GM12801 (cell line): Measurements from ENCODE around the gene SCG2.

Source experiments
- CTCF ChIP-seq: IDR thresholded peaks from one replicate; pipeline ENCODE4 v1.5.1; 2011; ENCODE audit warnings: control low read depth; ENCODE audit not compliant: insufficient read length; ENCODE audit errors: extremely low read depth

The SCG2 gene

DNA sequence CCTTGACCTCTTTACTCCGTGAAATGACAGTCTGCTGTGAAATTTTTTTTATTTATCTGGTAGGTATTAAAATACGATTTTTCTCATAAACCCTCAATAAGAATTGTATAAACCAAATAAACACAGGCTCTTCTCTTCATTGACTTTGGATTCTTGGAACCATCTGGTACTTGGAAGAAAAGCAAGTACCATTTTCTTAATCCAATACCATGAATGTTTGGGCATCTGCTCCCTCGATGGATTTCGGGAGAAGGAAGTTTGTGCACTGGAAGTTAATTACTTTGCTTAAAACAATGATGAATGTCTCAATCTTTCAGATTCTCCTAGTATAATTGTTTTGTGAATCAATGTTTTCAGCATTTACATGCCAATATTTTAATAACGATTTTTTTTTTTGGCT is 5.3 kb upstream of the SCG2 start:
- no peak for TF ChIP-seq CTCF

DNA sequence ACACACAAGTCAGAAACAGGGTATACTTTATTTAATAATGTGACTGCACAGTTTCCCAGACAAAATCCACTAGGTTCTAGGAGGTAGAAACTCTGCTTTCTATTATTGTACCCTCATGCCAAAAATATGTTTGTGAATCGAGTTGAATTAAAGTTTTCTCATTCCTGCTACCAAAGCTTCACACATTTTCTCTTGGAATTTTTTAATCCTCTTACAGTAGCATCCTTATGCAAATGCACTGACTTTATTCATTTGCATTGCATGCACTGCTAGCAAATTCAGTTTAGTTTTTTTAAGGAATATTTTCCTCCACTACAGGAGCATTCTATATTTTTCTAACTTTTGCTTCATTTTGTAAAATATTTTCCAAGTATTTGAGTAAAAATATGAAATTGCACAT is 4.8 kb upstream of the SCG2 start:
- TF ChIP-seq CTCF: no peak

DNA sequence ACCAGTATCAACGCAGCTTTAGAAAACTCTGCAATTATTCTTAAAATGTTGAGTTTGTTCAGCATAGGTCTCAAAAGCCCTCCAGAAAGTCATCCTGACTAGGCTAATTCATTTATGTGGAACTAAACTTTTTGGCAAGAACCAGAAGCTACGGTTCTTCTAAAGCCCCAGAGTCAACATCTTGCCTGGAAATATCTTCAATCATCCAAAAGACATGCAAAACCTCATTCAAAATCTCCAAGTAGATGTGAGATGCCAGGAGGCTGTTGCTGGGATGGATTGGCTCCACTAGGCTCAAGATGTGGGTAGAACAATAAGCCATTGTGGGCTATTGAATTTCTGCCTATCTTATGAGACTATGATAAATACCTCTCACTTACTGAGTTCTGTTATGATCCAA is 2.1 kb upstream of the SCG2 start:
- no peak for TF ChIP-seq CTCF

GRCh38 chr2:223602972-223603371 is 811 bp upstream of the SCG2 start:
- no peak for TF ChIP-seq CTCF

DNA sequence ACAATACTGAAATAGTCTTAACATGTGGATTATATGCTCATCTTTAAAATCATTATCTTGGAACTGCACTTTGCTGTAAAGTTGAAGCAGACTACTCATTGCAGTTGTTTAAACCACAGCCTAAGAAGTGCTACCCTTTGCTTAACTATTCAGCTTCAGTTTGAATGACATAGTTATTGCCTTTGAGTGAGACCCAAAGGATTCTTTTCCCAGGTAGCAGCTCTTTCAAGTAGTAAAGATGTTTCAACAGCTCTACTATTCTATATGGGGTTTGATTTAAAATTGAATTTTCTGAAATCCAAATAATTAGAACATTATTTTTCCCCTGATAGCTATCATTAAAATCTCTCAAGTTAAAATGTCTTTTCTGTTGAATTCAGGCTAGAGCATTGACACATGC is 1.1 kb downstream of the SCG2 start:
- TF ChIP-seq CTCF: no peak

DNA sequence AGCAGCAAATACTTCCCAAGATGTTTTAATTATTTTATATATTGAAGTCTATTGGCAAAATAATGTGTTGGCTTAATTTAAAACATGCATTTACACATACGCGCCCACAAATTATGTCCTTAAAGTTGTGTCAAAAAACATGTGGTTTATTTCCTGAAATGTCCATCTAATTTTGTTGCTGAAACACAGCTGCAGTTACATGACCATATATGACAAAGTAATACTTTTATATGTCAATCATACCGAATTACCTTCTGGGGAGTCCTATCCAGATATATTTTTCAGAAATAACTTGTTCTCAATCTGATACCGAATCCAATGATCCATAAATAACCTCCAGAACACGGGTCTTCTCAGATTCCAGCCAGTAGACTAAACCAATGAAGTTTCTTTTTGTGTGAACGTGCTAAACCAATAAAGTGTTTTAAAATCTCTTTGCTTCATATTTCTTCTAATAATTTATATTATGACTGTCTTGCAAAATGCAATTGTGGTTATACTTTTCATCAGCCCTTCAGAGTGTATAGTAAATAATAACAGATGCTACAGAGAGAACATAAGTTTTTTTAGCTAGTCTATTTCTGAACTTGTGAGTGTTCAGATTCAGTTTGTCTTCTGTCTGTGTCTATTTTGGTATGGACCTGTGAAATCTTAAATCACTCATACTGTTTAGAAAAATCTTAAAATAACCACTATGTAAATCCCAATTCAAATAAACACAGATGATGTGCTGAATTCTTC is 2.4 kb downstream of the SCG2 start:
- no peak for TF ChIP-seq CTCF

GRCh38 chr2:223598994-223599639 is 3.0 kb downstream of the SCG2 start:
- TF ChIP-seq CTCF: no peak
